Mesendoderm (in vitro differentiated cells): ENCODE results near the gene ABCA8.

Experiments used
- DNase-seq: peaks from one replicate; pipeline ENCODE4 v3.0.0; 2013
- H2AK5ac ChIP-seq: 2 replicates; pipeline ENCODE4 v1.6.1; 2013; ENCODE audit warnings: low read length, inconsistent platforms
- H2BK120ac ChIP-seq: 2 replicates; pipeline ENCODE4 v1.6.1; 2013; ENCODE audit warnings: low read depth, mild to moderate bottlenecking, low read length, moderate library complexity, mixed read lengths
- H2BK15ac ChIP-seq: replicated peaks from 2 replicates; pipeline ENCODE4 v1.6.1; 2013; ENCODE audit warnings: low read depth, mild to moderate bottlenecking, moderate library complexity
- H2BK5ac ChIP-seq: 2 replicates; pipeline ENCODE4 v1.6.1; 2013; ENCODE audit warnings: low read length, inconsistent platforms
- H3K18ac ChIP-seq: 2 replicates; pipeline ENCODE4 v1.6.1; 2013; ENCODE audit warnings: mild to moderate bottlenecking, low read length, mixed read lengths
- H3K23ac ChIP-seq: one replicate; pipeline ENCODE4 v1.6.1; 2013; ENCODE audit warnings: low read length
- H3K27ac ChIP-seq: 2 replicates; pipeline ENCODE4 v1.5.1; 2013; ENCODE audit warnings: low read depth, mild to moderate bottlenecking, inconsistent platforms, low read length, moderate library complexity
- H3K27me3 ChIP-seq: 2 replicates; pipeline ENCODE4 v1.6.1; 2013; ENCODE audit warnings: low read length, control low read depth, mild to moderate bottlenecking, inconsistent platforms; ENCODE audit not compliant: insufficient read depth, poor library complexity
- H3K36me3 ChIP-seq: 2 replicates; pipeline ENCODE4 v1.6.1; 2013; ENCODE audit warnings: low read length, inconsistent platforms; ENCODE audit not compliant: control insufficient read depth, insufficient read depth
- H3K4ac ChIP-seq: one replicate; pipeline ENCODE4 v1.6.1; 2013; ENCODE audit warnings: low read depth, mild to moderate bottlenecking, low read length, moderate library complexity
- H3K4me1 ChIP-seq: 2 replicates; pipeline ENCODE4 v1.6.1; 2013; ENCODE audit warnings: low read depth, low read length, inconsistent platforms; ENCODE audit not compliant: control insufficient read depth
- H3K4me2 ChIP-seq: 2 replicates; pipeline ENCODE4 v1.6.1; 2013; ENCODE audit warnings: low read length
- H3K4me3 ChIP-seq: 2 replicates; pipeline ENCODE4 v1.5.1; 2013; ENCODE audit warnings: mild to moderate bottlenecking, low read length
- H3K56ac ChIP-seq: one replicate; pipeline ENCODE4 v1.6.1; 2013; ENCODE audit warnings: low read length
- H3K79me1 ChIP-seq: 2 replicates; pipeline ENCODE4 v1.6.1; 2013; ENCODE audit warnings: low read length, inconsistent platforms
- H3K79me2 ChIP-seq: 2 replicates; pipeline ENCODE4 v1.6.1; 2013; ENCODE audit warnings: mild to moderate bottlenecking, low read length; ENCODE audit not compliant: control insufficient read depth, insufficient read depth
- H3K9ac ChIP-seq: 2 replicates; pipeline ENCODE4 v1.6.1; 2013; ENCODE audit warnings: low read length, inconsistent platforms
- H4K5ac ChIP-seq: one replicate; pipeline ENCODE4 v1.6.1; 2013; ENCODE audit warnings: low read length
- H4K8ac ChIP-seq: one replicate; pipeline ENCODE4 v1.6.1; 2013; ENCODE audit warnings: low read depth, mild to moderate bottlenecking, control low read depth, low read length, moderate library complexity
- WGBS: extraction: QIAGEN DNeasy Blood & Tissue Kit; methylation state at CpG from one replicate; pipeline ENCODE4 v1.1.7; 2013; ENCODE audit warnings: low lambda C conversion rate, missing lambda C conversion rate; ENCODE audit not compliant: insufficient coverage; ENCODE audit errors: extremely low coverage; 5-methylcytosine and 5-hydroxymethylcytosine counted together

ABCA8 gene

GRCh38 chr17:68941761-68942160 lies 13.4 kb downstream of the ABCA8 start:
- no peak overlapping the region for H3K4me3 ChIP-seq
- H3K79me2 ChIP-seq: no peaks in the 10 kb centered on the region
- no peak for DNase-seq
- no peak overlapping the region for H3K4me2 ChIP-seq
- H4K8ac ChIP-seq: no peak overlapping the region
- H2BK120ac ChIP-seq: no peak overlapping the region
- H3K36me3 ChIP-seq: no peaks in the 10 kb centered on the region
- no peak overlapping the region for H2BK5ac ChIP-seq
- no peaks in the 10 kb centered on the region for H3K4me1 ChIP-seq
- no peaks in the 10 kb centered on the region for H3K27me3 ChIP-seq
- no peaks in the 10 kb centered on the region for H3K79me1 ChIP-seq
- no peak overlapping the region for H3K23ac ChIP-seq
- no peak overlapping the region for H3K18ac ChIP-seq
- H3K9ac ChIP-seq: no peak overlapping the region
- no peak overlapping the region for H2BK15ac ChIP-seq
- no peak overlapping the region for H2AK5ac ChIP-seq
- H3K4ac ChIP-seq: no peak overlapping the region
- no CpG with 5 or more reads among the region's 6 CpGs for WGBS
- no peak overlapping the region for H3K56ac ChIP-seq
- no peak overlapping the region for H3K27ac ChIP-seq
- no peak overlapping the region for H4K5ac ChIP-seq

GRCh38 chr17:68939195-68939594 lies 16.0 kb downstream of the ABCA8 start:
- DNase-seq: no peak
- Histone ChIP-seq H3K23ac (no peak overlapping the region), H3K79me1 (no peaks in the 10 kb centered on the region), H3K9ac (no peak overlapping the region), H3K4me3 (no peak overlapping the region), H3K18ac (no peak overlapping the region), H2BK15ac (no peak overlapping the region), H3K4ac (no peak overlapping the region), H3K4me2 (no peak overlapping the region), H3K27me3 (no peaks in the 10 kb centered on the region), H2AK5ac (no peak overlapping the region), H3K36me3 (no peaks in the 10 kb centered on the region), H3K56ac (no peak overlapping the region), H3K27ac (no peak overlapping the region), H4K5ac (no peak overlapping the region), H2BK5ac (no peak overlapping the region), H2BK120ac (no peak overlapping the region), H4K8ac (no peak overlapping the region), H3K4me1 (no peaks in the 10 kb centered on the region), H3K79me2 (no peaks in the 10 kb centered on the region)
- WGBS: no CpG with 5 or more reads among the region's 3 CpGs

GRCh38 chr17:68937890-68938514 lies 17.2 kb downstream of the ABCA8 start:
- Histone ChIP-seq H3K36me3 (no peaks in the 10 kb centered on the region), H3K4me2 (no peak overlapping the region), H3K79me2 (no peaks in the 10 kb centered on the region), H3K56ac (no peak overlapping the region), H3K79me1 (no peaks in the 10 kb centered on the region), H4K5ac (no peak overlapping the region), H3K4me1 (no peaks in the 10 kb centered on the region), H2BK5ac (no peak overlapping the region), H2AK5ac (no peak overlapping the region), H3K27ac (no peak overlapping the region), H3K23ac (no peak overlapping the region), H3K4ac (no peak overlapping the region), H4K8ac (no peak overlapping the region), H2BK120ac (no peak overlapping the region), H3K9ac (no peak overlapping the region), H2BK15ac (no peak overlapping the region), H3K4me3 (no peak overlapping the region), H3K18ac (no peak overlapping the region), H3K27me3 (no peaks in the 10 kb centered on the region)
- DNase-seq: no peak
- WGBS: no CpG with 5 or more reads among the region's 8 CpGs

GRCh38 chr17:68927516-68927915 lies 27.7 kb downstream of the ABCA8 start:
- H3K4ac ChIP-seq: no peak overlapping the region
- H2BK5ac ChIP-seq: no peak overlapping the region
- no peak overlapping the region for H3K27ac ChIP-seq
- no peak overlapping the region for H3K9ac ChIP-seq
- no peaks in the 10 kb centered on the region for H3K36me3 ChIP-seq
- no peak overlapping the region for H3K4me3 ChIP-seq
- H3K4me2 ChIP-seq: no peak overlapping the region
- H4K5ac ChIP-seq: no peak overlapping the region
- H3K27me3 ChIP-seq: no peaks in the 10 kb centered on the region
- H3K79me2 ChIP-seq: no peaks in the 10 kb centered on the region
- H2BK120ac ChIP-seq: no peak overlapping the region
- no peak overlapping the region for H2AK5ac ChIP-seq
- WGBS: no CpG with 5 or more reads among the region's 4 CpGs
- no peak overlapping the region for H2BK15ac ChIP-seq
- no peak overlapping the region for H4K8ac ChIP-seq
- no peak overlapping the region for H3K56ac ChIP-seq
- no peak overlapping the region for H3K18ac ChIP-seq
- no peak for DNase-seq
- H3K4me1 ChIP-seq: no peaks in the 10 kb centered on the region
- H3K79me1 ChIP-seq: no peaks in the 10 kb centered on the region
- no peak overlapping the region for H3K23ac ChIP-seq

GRCh38 chr17:68924793-68925720 lies 30.1 kb downstream of the ABCA8 start:
- Histone ChIP-seq H2AK5ac (no peak overlapping the region), H3K79me2 (no peaks in the 10 kb centered on the region), H2BK15ac (no peak overlapping the region), H4K8ac (no peak overlapping the region), H3K23ac (no peak overlapping the region), H3K56ac (no peak overlapping the region), H3K79me1 (no peaks in the 10 kb centered on the region), H3K27me3 (no peaks in the 10 kb centered on the region), H3K4me1 (no peaks in the 10 kb centered on the region), H4K5ac (no peak overlapping the region), H2BK5ac (no peak overlapping the region), H3K36me3 (no peaks in the 10 kb centered on the region), H3K4me3 (no peak overlapping the region), H3K4ac (no peak overlapping the region), H2BK120ac (no peak overlapping the region), H3K18ac (no peak overlapping the region), H3K27ac (no peak overlapping the region), H3K4me2 (no peak overlapping the region), H3K9ac (no peak overlapping the region)
- no peak for DNase-seq
- WGBS: no CpG with 5 or more reads among the region's 9 CpGs
